ENCODE results near the gene LPO. TPM values are rescaled to one million over a fixed set of nuclear protein-coding genes. Genes with fewer than 3 reads are reported as not detected.

LPO gene
- total RNA-seq, 2 experiments from 2014 or later = not detected

DNA sequence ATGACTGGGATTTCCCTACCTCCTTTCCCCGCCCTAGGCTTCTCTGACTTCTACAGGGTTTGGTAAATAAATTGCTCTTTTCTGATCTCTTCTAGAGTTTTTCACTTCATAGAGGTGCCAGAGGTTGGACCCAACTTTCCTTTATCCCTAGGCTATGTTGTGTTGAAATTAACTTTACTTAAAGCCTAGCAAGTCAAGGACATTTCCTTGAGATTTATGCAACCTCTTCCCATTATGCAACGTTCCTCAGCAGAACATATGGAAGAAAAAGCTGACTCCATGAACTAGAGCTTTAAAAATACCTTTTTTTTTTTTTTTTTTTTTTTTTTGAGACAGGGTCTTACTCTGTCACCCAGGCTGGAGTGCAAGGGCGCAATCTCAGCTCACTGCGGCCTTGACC lies 26.9 kb downstream of the LPO start:
- Mint-ChIP-seq H3K4me1 (ENCODE audit: low read depth) (no peaks in the 10 kb centered on the region), H3K4me3 (no peak overlapping the region), H3K27ac (no peak overlapping the region), H3K36me3 (ENCODE audit: low read depth) (no peaks in the 10 kb centered on the region), H3K9me3 (no peaks in the 10 kb centered on the region), H3K27me3 (peaks cover 36% of the 10 kb centered on the region)
- CTCF ChIA-PET = interaction anchor here (0.5 to 0.9 kb wide), 2 partner anchors 16 to 39 kb away, joined by 3 read pairs; no protein-coding TSS in a partner anchor
- ATAC-seq (no peak), DNase-seq (no peak)
- intact Hi-C loops (cut with micrococcal nuclease) = no loop called here
- POLR2A ChIA-PET = no interaction called here
- TF ChIP-seq, protein P1, sequence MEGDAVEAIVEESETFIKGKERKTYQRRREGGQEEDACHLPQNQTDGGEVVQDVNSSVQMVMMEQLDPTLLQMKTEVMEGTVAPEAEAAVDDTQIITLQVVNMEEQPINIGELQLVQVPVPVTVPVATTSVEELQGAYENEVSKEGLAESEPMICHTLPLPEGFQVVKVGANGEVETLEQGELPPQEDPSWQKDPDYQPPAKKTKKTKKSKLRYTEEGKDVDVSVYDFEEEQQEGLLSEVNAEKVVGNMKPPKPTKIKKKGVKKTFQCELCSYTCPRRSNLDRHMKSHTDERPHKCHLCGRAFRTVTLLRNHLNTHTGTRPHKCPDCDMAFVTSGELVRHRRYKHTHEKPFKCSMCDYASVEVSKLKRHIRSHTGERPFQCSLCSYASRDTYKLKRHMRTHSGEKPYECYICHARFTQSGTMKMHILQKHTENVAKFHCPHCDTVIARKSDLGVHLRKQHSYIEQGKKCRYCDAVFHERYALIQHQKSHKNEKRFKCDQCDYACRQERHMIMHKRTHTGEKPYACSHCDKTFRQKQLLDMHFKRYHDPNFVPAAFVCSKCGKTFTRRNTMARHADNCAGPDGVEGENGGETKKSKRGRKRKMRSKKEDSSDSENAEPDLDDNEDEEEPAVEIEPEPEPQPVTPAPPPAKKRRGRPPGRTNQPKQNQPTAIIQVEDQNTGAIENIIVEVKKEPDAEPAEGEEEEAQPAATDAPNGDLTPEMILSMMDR (IDR thresholded peaks at IDR 0.05) = no peak

DNA sequence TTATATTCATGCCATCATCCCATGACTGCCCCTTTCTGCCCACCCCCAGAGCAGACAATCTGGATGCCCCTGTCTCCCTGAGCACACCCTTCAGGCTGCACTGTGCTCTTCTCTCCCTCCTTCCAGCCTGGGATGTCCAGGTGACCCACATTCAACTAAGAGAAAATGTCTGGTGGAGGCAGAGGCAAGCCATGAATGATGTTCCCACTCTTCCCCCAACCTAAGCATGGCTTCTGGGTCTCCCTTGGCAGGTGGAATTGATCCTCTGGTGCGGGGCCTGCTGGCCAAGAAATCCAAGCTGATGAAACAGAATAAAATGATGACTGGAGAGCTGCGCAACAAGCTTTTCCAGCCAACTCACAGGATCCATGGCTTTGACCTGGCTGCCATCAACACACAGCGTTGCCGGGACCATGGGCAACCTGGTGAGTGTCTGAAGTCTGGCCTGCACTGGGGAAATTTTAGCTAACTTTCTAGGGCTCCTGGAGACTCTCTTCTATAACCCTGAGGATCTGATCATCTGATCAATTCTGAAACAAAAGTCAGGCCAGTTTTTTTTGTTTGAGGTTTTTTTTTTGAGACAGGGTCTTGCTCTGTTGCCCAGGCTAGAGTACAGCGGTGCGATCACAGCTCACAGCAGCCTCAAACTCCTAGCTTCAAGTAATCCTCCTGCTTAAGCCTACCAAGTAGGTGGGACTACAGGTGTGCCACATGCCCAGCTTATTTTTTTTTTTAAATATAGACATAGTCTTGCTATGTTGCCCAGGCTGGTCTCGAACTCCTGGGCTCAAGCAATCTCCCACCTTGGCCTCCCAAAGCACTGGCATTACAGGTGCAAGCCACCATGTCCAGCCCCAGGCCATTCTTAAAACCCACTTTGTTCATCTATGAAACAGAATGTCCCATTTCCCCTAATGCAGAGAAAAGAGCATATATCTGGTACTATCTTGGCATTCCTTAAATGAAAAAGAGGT lies 27.8 kb downstream of the LPO start:
- Mint-ChIP-seq H3K4me1 (ENCODE audit: low read depth) (no peaks in the 10 kb centered on the region), H3K36me3 (ENCODE audit: low read depth) (no peaks in the 10 kb centered on the region), H3K27ac (no peak overlapping the region), H3K4me3 (no peak overlapping the region), H3K27me3 (peaks cover 32% of the 10 kb centered on the region), H3K9me3 (no peaks in the 10 kb centered on the region)
- DNase-seq (no peak), ATAC-seq (no peak)
- intact Hi-C loops (cut with micrococcal nuclease) = no loop called here
- ChIA-PET CTCF (interaction anchor here (0.9 kb wide), 1 partner anchor 17 kb away, joined by 3 read pairs; no protein-coding TSS in a partner anchor), POLR2A (interaction anchor here (0.5 kb wide), 1 partner anchor 71 kb away, joined by 3 read pairs; no protein-coding TSS in a partner anchor)
- TF ChIP-seq, protein P1 (IDR thresholded peaks at IDR 0.05) = no peak

- CTCF ChIA-PET = no interaction called here
- ATAC-seq (no peak), DNase-seq (no peak)
- POLR2A ChIA-PET = no interaction called here
- H3K9me3 Mint-ChIP-seq = no peaks in the 10 kb centered on the region
- intact Hi-C loops (cut with micrococcal nuclease) = no loop called here
- TF ChIP-seq, protein P1 (IDR thresholded peaks at IDR 0.05) = no peak
- no peak overlapping the region for H3K4me3 Mint-ChIP-seq
- H3K27me3 Mint-ChIP-seq = peaks cover 24% of the 10 kb centered on the region
- no peaks in the 10 kb centered on the region for H3K36me3 Mint-ChIP-seq (ENCODE audit: low read depth)
- H3K4me1 Mint-ChIP-seq (ENCODE audit: low read depth) = no peaks in the 10 kb centered on the region
- no peak overlapping the region for H3K27ac Mint-ChIP-seq
Measured at GRCh38 chr17:58267347-58268324, 29.3 kb downstream of the LPO start.

GRCh38 chr17:58268326-58268725 lies 29.9 kb downstream of the LPO start:
- H3K27me3 Mint-ChIP-seq = peaks cover 19% of the 10 kb centered on the region
- POLR2A ChIA-PET = no interaction called here
- ATAC-seq = no peak
- no peaks in the 10 kb centered on the region for H3K4me1 Mint-ChIP-seq (ENCODE audit: low read depth)
- H3K36me3 Mint-ChIP-seq (ENCODE audit: low read depth) = no peaks in the 10 kb centered on the region
- CTCF ChIA-PET = no interaction called here
- TF ChIP-seq, protein P1 (IDR thresholded peaks at IDR 0.05) = no peak
- no peak for DNase-seq
- no peaks in the 10 kb centered on the region for H3K9me3 Mint-ChIP-seq
- no peak overlapping the region for H3K27ac Mint-ChIP-seq
- H3K4me3 Mint-ChIP-seq = no peak overlapping the region
- intact Hi-C loops (cut with micrococcal nuclease) = no loop called here
